ENCODE data around the gene TRAK2.
"Not testable (repeated sequence)": the region's sequence is repeated elsewhere in the genome, so short reads cannot be mapped to it uniquely, and the experiment has no call there.

TRAK2 gene

DNA sequence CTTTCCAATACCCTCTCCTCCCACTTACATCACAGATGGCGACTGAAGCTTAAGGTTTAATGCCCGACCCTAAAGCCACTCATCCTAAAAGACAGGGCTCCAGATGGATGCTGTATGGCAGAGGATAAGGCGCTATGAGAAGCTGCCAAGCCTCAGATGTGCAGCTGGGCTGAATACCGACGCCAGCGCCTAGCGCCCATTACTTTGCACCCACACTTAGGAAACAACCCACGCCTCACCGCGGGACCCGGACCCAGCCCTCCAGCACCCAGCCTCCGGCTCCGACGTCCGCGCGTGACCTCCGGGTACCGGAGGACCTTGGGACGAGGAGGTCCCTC, 335 bp downstream of the TRAK2 start:
- no peak for DNase-seq

GRCh38 chr2:201448701-201449100, 2.6 kb downstream of the TRAK2 start:
- peak; percentile 69 for DNase-seq

DNA sequence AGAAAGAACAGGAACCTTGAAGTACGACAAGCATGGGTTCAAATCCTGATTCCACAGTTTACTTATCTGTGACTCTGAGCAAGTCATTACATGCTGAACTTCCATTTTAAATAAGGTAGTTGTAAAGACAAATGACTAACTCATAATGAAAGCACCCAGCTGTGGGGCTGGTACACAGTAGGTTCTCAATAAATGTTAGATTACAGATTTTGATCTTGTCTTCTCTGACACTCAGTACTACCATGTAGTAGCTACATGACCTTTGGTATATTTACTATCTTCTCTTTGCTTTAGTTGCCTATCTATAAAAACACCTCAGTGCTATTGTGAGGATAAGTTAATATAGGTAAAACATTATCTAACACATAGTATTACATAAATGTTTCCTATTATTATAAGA, 3.2 kb downstream of the TRAK2 start:
- DNase-seq, result no peak

DNA sequence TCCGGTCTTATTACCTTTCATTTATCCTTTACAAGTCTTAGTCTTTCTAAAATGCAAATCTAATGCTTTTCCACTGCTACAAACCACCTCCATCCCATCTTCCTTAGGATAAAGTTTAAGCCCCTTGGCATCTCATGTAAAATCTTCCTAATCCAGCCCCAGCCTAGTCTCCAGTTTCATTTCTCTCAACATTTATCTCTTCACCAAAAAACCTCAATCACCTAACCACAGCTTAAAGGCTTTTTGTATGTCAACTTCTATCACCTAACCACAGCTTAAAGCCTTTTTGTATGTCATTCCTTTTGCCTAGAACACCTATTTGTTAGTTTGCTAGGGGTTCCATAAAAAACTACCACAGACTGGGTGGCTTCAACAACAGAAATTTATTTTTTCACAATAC, 4.2 kb downstream of the TRAK2 start:
- peak; percentile 46 for DNase-seq

GRCh38 chr2:201444746-201445465, 6.4 kb downstream of the TRAK2 start:
- no peak for DNase-seq

- no peak for DNase-seq
These were observed 9.8 kb downstream of the TRAK2 start for GRCh38 chr2:201441409-201441808.

GRCh38 chr2:201440182-201440581, 11.1 kb downstream of the TRAK2 start:
- DNase-seq, result no peak

DNA sequence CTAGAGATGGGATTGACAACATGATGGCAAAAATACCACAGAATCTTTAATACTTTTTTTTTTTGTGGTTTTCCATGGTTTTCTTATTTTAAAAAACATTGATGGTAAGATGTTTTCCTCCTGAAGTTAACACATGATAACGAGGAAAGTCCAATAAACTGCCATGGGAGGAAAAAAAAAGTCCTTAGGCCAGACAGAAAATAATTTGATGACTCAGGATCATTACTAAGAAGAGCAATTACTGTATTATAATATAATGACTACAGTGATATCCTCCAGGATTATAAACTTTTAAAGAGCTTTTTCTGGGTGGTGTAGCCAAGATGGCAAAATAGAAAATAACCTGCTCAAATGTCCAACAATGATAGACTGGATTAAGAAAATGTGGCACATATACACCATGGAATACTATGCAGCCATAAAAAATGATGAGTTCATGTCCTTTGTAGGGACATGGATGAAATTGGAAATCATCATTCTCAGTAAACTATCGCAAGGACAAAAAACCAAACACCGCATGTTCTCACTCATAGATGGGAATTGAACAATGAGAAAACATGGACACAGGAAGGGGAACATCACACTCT, 11.8 kb downstream of the TRAK2 start:
- not testable (repeated sequence) for DNase-seq

- DNase-seq, result no peak
These were observed 15.1 kb downstream of the TRAK2 start for GRCh38 chr2:201436141-201436540.

DNA sequence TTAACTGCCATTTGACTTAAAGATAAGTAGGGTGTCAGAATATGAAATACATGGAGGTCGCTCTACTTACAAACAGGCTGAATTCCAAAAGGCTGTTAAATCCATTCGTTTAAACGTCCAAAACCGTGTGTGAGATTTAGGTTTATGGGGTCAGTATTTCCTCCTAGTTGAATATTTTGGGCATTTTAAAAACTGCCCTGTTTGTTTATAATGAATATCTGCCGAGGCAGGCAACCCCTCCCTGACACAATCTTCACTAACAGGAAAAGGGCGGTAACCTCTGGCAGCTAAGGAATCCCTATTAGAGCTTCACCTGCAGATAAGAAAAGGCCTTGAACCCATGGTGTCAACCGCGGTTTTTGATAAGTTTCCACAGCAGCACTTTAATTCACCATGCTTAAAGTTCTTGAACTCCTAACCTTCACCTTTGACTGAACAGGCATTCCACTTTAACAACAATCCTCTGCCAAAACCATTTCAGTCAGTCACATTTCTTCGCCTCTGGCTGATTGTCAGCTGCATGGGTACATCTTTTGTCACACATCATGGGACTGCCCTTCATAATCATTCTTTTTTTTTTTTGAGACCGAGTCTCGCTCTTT, 17.8 kb downstream of the TRAK2 start:
- DNase-seq, result no peak

DNA sequence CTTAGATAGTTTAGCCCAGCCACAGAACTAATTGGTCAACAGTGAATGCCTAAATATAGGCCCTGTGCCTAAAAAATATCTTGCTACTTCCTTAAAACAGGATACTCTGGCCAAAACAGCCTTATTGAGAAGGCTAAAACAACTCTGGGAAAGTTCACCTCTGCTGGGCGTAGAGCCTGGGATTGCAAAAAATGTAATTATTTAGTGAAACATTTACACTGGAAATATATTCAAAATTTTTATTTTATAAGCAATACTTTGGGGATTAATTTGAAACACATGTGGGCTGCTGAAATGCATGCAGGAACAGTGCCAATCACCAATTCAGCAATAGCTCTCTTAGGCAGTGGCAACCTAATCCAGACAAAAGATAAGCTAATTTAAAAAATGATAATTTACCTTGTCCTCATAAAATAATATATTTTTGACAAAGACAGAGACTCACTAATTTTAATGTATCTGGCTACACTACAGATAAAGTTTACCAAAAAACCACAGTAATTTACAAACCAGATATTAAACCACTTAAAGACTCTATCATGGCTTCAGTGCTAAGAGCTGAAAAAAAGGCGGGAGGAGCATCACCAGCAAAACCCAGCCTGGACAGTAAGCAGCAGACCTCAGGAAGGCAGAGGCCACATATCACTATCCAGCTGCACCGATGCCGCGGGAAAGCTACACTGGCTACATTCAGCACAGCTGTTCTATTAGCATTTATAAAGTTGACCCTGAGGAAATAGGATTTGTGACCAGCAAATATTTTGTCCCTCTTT, 18.5 kb downstream of the TRAK2 start:
- no peak for DNase-seq

DNA sequence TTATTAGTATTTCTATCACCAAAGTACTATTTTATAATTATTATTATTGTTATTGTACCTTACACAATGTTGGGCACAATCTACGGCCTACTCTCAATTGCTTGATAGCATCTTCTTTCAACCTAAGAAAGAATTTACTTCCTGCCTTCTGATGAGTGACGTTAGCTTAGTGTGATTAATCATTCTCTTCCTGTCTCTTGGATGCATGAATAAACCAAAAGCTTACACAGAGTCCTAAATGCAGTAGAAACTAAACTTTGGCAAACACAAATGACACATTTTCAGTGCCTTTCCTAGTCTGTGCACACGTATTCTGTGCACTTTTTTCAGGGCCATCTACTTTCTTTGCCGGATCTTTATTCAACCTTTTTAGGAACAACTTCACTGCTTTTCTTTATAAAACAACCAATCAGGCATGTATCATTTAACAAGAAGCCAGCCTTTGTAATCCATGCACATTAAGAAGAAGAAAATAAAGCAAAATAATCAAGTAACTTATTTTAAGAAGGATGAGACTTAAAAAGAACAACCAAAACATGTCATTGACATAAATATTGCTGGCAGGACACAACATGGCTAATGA, 19.1 kb downstream of the TRAK2 start:
- peak; percentile 53 for DNase-seq

DNA sequence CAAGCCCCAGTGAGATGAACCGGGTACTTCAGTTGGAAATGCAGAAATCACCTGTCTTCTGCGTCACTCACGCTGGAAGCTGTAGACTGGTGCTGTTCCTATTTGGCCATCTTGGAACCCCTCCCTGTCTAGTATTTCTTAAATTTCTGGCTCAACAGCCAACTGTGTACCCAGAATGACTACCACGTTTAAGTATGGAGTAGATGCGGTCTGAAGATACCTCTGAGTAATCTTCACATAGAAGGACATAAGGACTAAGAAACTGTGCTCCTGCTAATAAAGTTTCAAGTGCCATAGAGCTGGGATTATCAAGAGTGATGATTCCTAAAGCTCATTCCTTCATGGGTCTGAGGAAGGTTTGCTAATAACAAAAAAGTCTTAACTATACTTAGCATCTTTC, 20.4 kb downstream of the TRAK2 start:
- no peak for DNase-seq

- DNase-seq, result not testable (repeated sequence)
These were observed 20.9 kb downstream of the TRAK2 start for GRCh38 chr2:201430322-201430721.

GRCh38 chr2:201429835-201430234, 21.4 kb downstream of the TRAK2 start:
- not testable (repeated sequence) for DNase-seq

GRCh38 chr2:201428366-201428765, 22.9 kb downstream of the TRAK2 start:
- DNase-seq, result not testable (repeated sequence)

DNA sequence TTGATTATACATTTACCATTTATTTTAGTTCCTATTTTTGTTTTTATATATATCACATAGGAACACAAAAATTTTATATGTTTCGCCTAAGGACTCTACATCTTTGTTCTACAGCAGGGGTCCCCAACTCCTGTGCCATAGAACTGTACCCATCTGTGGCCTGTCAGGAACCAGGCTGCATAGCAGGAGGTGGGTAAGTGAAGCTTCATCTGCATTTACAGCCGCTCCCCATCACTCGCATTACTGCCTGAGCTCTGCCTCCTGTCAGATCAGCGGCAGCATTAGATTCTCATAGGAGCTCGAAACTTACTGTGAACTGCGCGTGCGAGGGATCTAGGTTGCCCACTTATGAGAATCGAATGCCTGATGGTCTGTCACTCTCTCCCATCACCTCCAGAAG, 25.3 kb downstream of the TRAK2 start:
- no peak for DNase-seq

DNA sequence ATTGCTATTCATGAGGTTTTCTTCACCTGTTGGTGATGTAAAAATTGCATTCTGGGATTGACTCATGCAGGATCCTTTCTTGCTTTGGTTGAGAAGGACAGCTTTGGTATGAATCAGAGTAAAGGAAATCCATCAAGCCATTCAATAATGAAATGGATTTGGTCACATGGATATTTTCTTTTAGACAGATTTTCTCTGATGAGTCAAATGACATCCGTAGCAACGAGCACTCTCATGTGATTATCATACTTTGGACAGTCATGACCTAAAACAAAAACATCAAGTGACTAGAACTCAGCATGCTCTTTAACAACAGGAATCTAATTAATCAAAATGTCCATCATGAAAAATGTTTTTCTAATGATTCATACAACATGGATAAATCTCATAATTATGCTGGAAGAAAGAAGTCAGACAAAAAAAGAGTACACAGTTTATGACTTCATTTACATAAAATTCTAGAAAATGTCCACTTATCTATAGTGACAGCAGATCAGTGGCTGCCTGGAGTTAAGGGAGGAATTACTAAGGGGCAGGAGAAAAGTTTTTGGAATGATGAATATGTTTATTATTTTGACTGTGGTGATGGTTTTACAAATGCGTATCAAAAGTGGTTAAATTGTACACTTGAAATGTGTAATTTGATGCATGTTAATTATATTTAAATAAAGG, 30.7 kb downstream of the TRAK2 start:
- no peak for DNase-seq

GRCh38 chr2:201419986-201420385, 31.3 kb downstream of the TRAK2 start:
- no peak for DNase-seq

DNA sequence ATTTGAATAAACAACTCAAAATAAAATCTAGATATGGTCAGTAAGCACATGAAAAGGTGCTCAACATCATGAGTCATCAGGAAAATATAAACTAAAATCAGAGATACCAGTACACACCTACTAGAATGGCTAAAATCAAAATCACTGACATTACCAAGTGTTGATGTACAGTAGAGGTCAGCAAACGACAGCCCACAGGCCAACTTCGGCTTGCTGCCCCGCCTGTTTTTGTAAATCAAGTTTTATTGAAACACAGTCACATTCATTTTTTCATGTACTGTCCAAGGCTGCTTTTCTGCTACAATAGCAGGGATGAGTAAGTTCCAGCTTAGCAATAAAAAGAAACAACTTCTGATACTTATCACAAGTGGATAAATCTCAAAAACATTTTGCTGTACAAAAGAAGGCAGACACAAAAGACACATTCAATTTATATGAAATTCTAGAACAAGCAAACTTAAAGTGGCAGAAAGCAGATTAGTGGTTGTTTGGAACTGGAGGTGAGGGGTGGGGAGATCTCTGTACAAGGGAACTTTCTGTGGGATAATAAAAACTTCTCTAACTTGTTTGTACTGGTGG, 32.1 kb downstream of the TRAK2 start:
- no peak for DNase-seq

GRCh38 chr2:201415149-201415548, 36.1 kb downstream of the TRAK2 start:
- DNase-seq, result no peak

Measured in CD4-positive, alpha-beta T cell treated with Interleukin-12 subunit alpha and Interleukin-12 subunit beta, for 1 hour (primary cell).